ENCODE data around the gene PCSK5. TPM values are rescaled to one million over a fixed set of nuclear protein-coding genes. Genes with fewer than 3 reads are reported as not detected.
"Not testable (repeated sequence)": the region's sequence is repeated elsewhere in the genome, so short reads cannot be mapped to it uniquely, and the experiment has no call there.

PCSK5 gene
- total RNA-seq, 1 donor from 2014 or later: 25.5 TPM

DNA sequence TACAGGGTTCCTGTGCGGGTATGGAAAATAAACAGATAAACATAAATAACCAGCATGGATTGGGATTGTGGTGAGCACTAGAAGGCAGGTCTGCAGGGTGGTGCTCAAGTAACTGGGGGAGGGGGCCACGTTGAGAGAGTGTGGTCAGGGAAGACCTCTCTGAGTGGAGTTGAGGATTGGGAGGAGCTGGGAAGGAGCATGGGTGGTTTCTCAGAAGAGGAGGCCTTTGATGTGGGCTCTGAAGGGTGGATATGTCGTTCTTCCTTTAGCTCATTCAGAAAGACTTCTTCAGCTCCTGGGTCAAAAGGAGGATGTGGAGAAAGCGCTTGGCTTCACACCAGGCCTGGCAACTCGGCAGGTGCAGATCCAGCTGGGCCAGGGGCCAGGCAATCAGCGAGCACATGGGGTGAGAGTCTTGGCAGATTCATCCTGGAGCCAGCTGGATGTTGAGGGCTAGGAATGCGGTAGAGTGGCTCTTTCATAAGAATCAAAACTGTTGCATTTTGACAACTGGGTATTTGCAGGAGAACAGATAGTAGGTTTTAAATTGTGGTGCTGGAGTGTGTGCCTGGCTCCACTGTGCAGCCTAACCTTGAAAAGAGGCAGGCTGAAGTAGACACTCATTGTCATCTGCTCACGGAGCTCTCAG, 71.7 kb downstream of the PCSK5 start:
- no peak for DNase-seq (ENCODE audit: extremely low read depth, low read depth, low spot score)

- DNase-seq (ENCODE audit: extremely low read depth, low read depth, low spot score): no peak
Observed at GRCh38 chr9:75962662-75963036, 72.2 kb downstream of the PCSK5 start.

GRCh38 chr9:75963321-75963720, 72.8 kb downstream of the PCSK5 start:
- not testable (repeated sequence) for DNase-seq (ENCODE audit: extremely low read depth, low read depth, low spot score)

DNA sequence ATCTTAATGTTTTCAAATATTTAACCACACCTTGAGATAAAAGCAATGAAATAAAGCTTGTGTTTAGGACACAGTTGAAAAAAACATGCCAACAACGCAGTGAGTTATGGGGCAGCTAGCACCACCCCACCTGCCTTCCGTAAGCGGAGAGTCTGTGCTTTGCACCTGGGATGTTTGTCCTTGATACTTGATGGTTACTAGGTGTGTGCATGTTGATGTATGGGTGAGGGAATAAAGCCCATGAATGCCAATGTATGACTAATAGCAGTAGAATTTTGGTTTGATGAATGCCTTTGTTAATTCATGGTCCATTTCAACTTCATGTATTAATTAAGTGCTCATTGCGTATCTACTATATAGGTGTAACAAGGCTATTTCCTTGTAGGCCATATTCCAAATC, 74.0 kb downstream of the PCSK5 start:
- no peak for DNase-seq (ENCODE audit: extremely low read depth, low read depth, low spot score)

DNA sequence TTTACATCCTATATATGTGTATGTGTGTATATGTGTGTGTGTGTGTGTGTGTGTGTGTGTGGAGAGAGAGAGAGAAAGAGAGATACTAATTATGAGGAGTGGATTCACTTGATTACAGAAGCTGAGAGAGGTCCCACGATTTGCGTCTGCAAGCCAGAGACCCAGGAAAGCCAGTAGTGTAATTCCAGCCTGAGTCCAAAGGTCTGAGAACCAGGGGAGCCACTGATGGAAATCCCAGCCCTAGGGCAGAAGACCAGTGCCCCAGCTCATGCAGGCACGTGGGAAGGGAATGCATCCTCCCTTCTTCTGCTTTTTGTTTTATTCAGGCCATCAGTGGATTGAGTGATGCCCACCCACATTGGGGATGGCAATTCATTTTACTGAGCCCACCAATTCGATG, 74.8 kb downstream of the PCSK5 start:
- DNase-seq (ENCODE audit: extremely low read depth, low read depth, low spot score): no peak

DNA sequence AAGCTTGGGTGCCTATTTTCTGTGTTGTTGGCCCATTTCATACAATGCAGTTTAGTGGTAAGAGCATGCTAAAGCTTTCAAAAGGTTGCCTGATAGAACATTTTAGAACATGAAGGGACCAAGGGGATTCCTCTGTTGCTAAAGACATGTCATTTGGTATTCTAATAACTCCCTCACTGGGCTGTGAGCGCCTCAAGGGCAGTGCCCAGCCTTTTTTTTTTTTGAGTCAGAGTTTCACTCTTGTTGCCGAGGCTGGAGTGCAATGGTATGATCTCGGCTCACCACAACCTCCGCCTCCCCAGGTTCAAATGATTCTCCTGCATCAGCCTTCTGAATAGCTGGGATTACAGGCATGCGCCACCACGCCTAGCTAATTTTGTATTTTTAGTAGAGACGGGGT, 77.1 kb downstream of the PCSK5 start:
- no peak for DNase-seq (ENCODE audit: extremely low read depth, low read depth, low spot score)

DNA sequence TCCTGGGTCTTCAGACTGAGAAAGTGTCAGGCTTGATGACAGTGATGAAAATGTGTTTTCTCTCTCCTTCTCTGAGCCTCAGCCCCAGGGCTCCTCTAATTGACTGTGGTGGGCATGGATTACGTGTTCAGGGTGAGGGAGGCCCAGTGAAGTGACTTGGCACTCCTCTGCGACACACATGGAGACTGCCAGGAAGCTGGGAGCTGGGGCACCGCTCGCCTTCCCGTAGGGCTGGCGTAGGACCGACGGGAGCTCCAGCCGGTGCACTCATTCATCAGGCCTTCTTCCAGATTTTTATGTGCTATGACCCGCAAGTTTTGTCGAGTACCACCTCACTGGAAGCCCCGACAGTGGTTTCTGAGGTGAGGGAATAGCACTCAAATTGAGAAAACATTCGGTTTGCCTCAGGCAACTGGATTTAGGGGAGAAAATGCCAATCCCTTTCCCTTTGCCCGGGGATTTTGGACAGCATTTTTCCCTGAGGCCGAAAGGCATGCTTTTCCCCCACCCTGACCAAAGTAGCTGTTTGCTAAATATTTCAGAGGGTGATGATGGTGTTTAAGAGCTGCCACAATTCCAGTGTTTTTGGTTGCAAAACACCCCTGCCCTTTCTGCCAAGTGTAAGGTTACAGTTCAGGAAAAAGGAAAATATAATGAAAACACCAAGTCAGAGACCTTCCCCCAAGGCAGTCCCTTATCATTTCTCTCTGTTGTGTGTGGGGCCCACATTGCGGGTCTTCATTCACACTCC, 83.7 kb downstream of the PCSK5 start:
- no peak for DNase-seq (ENCODE audit: extremely low read depth, low read depth, low spot score)

- DNase-seq (ENCODE audit: extremely low read depth, low read depth, low spot score): no peak
Observed at GRCh38 chr9:75975071-75975470, 84.6 kb downstream of the PCSK5 start.

DNA sequence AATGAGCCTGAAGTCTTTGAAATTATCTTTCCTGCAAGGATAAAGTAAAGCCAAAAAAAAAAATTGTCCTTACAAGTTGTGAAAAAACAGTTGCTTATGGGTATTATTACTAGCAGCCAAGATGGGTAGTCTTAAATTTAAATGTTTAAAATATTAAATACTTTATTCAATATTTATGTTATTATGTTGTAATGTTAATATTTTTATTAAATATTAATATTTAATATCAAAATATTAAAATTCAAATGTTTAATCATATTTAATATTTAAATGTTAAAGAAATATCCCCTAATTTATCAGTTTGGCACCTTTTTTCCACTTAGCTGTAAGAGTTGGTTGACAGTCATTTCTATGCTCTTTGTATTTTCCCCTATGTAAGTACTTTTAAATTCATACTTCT, 86.1 kb downstream of the PCSK5 start:
- DNase-seq (ENCODE audit: extremely low read depth, low read depth, low spot score): no peak

DNA sequence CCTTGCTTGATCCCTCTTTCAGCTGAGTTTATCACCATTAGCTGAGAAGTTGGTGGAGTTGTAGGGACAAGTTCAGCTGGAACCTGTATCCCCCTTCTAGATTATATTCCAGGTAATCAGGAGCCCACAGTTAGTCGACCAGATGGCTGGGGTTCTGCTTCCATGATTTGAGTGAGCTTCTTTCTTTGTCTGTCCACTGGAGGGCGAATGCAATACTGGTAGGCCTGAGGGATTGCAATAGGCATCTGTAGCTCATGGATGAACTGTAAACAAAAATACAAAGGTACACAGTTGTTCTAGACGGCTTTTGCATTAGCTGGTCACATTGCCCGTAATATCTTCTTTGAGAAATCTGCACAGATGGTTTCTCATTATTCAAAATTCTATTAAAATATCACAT, 88.9 kb downstream of the PCSK5 start:
- no peak for DNase-seq (ENCODE audit: extremely low read depth, low read depth, low spot score)

- DNase-seq (ENCODE audit: extremely low read depth, low read depth, low spot score): no peak
Observed at GRCh38 chr9:75983319-75984045, 93.0 kb downstream of the PCSK5 start.

GRCh38 chr9:75985515-75985914, 95.0 kb downstream of the PCSK5 start:
- no peak for DNase-seq (ENCODE audit: extremely low read depth, low read depth, low spot score)

- no peak for DNase-seq (ENCODE audit: extremely low read depth, low read depth, low spot score)
Observed at GRCh38 chr9:75988663-75989062, 98.2 kb downstream of the PCSK5 start.

- no peak for DNase-seq (ENCODE audit: extremely low read depth, low read depth, low spot score)
Observed at GRCh38 chr9:75990156-75990555, 99.7 kb downstream of the PCSK5 start.

- DNase-seq (ENCODE audit: extremely low read depth, low read depth, low spot score): no peak
Observed at GRCh38 chr9:75990576-75991304, 100.3 kb downstream of the PCSK5 start.

DNA sequence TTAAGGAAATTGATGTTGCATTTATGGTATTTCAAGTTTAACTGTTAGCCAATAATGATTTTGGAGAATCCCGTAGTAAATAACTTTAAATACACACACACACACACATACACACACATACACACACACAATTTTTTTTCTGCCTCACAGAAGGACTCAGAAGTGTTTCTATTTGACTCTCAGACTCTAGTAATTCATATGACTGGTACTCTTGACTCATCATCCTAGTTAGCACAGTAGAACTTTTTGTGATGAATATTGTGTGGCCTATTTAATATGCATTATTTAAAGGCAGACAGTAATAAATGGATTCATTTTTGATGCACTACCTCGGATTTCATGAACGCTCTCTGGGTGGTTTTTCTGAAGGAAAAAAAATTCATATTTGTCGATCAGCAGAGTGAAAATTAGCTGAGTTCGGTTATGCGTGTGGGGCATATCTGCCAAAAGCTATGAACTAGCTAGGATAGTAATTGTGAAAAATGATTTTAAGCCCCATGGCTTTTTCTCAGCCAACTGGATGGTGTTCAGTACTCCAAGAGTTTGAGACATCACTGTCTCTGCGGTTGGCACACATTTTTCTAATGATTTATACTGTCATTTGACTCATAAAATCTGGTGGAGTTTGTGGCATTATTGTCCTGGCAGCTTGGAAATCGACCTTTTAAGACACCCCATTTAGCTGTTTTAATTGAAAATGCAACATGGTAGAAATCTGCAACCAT, 102.2 kb downstream of the PCSK5 start:
- no peak for DNase-seq (ENCODE audit: extremely low read depth, low read depth, low spot score)

GRCh38 chr9:75993434-75993833, 103.0 kb downstream of the PCSK5 start:
- DNase-seq (ENCODE audit: extremely low read depth, low read depth, low spot score): peak; percentile 57

- DNase-seq (ENCODE audit: extremely low read depth, low read depth, low spot score): no peak
Observed at GRCh38 chr9:75995066-75995465, 104.6 kb downstream of the PCSK5 start.

- no peak for DNase-seq (ENCODE audit: extremely low read depth, low read depth, low spot score)
Observed at GRCh38 chr9:75996726-75997125, 106.3 kb downstream of the PCSK5 start.

- no peak for DNase-seq (ENCODE audit: extremely low read depth, low read depth, low spot score)
Observed at GRCh38 chr9:75997206-75997605, 106.7 kb downstream of the PCSK5 start.

Data from glomerular endothelial cell (primary cell).